BJ (cell line): ENCODE measurements around the gene NAV2. TPM values are rescaled to one million over a fixed set of nuclear protein-coding genes. Genes with fewer than 3 reads are reported as not detected.

Experiments used
- CTCF ChIA-PET: fragments of 350-600 bp; formaldehyde crosslinking; extraction: SDS; loops from one replicate; lab custom pipeline; 2021; ENCODE audit warnings: antibody characterized with exemption, inconsistent platforms; lab: Yijun Ruan, JAX
- POLR2A ChIA-PET: fragments of 300-600 bp; sonication (Branson Sonifier 250); formaldehyde crosslinking; extraction: SDS; loops from one replicate; lab custom pipeline; 2021; ENCODE audit warnings: antibody characterized with exemption; lab: Charles Lee
- DNase-seq: peaks from one replicate; pipeline ENCODE4 v3.0.0-alpha.2; 2011; ENCODE audit warnings: low read depth
- H3K27me3 ChIP-seq: 2 replicates; pipeline ENCODE4 v1.6.0; 2011; ENCODE audit warnings: low read length; ENCODE audit not compliant: control insufficient read depth, insufficient read depth
- H3K36me3 ChIP-seq: 2 replicates; pipeline ENCODE4 v1.5.1; 2011; ENCODE audit warnings: low read length; ENCODE audit not compliant: control insufficient read depth, insufficient read depth
- H3K4me3 ChIP-seq: 2 replicates; pipeline ENCODE4 v1.5.1; 2011; ENCODE audit warnings: low read depth, mild to moderate bottlenecking, control low read depth, low read length
- polyA minus RNA-seq: library from RNA; depleted of rRNA, polyadenylated mRNA; stranded (reverse); fragments of >200 nt; gene quantifications from 2 replicates; pipeline ENCODE4 v1.2.3, GENCODE V29; 2011; rRNA and poly(A)+ RNA removed
- polyA plus RNA-seq: library from polyadenylated mRNA; depleted of rRNA; stranded (reverse); fragments of >200 nt; gene quantifications from 2 replicates; pipeline ENCODE4 v1.2.3, GENCODE V29; 2011; rRNA removed
- TF ChIP-seq, protein P1 (sequence below): IDR thresholded peaks from 2 replicates; pipeline ENCODE4 v1.5.1; 2011; ENCODE audit warnings: low read depth, mild to moderate bottlenecking, control low read depth, inconsistent platforms, low read length, moderate library complexity; ENCODE audit not compliant: insufficient read depth

Gene NAV2, protein sequence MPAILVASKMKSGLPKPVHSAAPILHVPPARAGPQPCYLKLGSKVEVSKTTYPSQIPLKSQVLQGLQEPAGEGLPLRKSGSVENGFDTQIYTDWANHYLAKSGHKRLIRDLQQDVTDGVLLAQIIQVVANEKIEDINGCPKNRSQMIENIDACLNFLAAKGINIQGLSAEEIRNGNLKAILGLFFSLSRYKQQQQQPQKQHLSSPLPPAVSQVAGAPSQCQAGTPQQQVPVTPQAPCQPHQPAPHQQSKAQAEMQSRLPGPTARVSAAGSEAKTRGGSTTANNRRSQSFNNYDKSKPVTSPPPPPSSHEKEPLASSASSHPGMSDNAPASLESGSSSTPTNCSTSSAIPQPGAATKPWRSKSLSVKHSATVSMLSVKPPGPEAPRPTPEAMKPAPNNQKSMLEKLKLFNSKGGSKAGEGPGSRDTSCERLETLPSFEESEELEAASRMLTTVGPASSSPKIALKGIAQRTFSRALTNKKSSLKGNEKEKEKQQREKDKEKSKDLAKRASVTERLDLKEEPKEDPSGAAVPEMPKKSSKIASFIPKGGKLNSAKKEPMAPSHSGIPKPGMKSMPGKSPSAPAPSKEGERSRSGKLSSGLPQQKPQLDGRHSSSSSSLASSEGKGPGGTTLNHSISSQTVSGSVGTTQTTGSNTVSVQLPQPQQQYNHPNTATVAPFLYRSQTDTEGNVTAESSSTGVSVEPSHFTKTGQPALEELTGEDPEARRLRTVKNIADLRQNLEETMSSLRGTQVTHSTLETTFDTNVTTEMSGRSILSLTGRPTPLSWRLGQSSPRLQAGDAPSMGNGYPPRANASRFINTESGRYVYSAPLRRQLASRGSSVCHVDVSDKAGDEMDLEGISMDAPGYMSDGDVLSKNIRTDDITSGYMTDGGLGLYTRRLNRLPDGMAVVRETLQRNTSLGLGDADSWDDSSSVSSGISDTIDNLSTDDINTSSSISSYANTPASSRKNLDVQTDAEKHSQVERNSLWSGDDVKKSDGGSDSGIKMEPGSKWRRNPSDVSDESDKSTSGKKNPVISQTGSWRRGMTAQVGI (N-terminal part only)
- 3.8 and 6.1 TPM in 2 replicates for polyA plus RNA-seq
- polyA minus RNA-seq: 18.7 and 27.1 TPM in 2 replicates

DNA sequence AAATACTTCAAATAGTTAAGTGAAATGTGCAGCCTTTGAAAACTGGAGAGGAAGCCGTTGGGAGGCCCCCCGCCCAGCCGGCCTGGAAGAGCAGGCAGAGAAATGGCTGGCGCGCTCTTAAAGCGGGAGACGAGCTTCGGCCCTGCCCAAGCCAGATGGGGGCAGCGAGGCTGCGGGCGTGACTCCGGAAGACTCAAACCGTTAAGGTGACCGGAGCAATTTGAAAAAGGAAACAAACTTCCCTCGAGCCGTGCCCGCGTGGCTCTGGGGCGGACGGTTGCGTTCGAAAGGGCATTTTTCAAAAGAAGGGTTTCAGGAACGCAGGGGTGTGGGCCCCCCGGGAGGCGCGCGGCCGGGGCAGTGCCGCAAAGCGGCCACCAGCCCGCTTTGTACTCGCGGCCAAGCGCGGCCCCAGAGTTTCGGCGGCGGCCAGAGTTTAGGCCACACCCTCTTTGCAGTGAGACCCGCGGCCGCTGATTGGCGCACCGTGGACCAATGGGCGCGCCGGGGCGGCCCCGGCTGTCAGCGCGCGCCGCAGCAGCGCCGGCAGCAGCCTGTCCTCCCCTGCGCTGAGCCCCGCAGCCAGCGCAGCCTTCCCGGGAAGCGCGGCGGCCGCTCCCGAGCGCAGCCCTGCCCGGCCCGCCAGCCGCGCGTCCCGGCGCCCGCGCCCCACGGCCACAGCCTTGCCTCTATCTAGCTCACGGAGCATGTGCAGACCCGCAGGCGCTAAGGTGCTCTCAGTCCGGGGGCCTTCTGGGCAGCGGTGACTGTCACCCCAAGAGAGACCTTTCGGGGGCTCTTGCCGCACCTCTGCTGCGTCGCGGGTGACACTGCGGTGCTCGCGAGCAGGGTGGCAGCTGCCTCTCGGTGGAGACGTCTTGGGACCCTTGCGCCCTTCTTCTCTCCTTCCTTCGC is at the start of gene NAV2:
Gene NAV2 (plus strand): TSS at position 557 of the 915 bp plus-strand sequence. CDS start 859 bp downstream, outside the sequence.
- no peaks in the 10 kb centered on the region for H3K27me3 ChIP-seq
- peak within 1 kb of the TSS; percentile 78 for H3K4me3 ChIP-seq
- peak; percentile 59 for DNase-seq
- no peaks in the 10 kb centered on the region; the same call in 1 of the 2 replicates for H3K36me3 ChIP-seq
- ChIA-PET POLR2A (interaction anchor here (1.0 kb wide), 1 partner anchor 116 kb away, joined by 4 read pairs; no protein-coding TSS in a partner anchor), CTCF (interaction anchor here (1.0 to 2.0 kb wide), 5 partner anchors 11 to 149 kb away, joined by 3 to 8 read pairs (median 3); no protein-coding TSS in a partner anchor)
- TF ChIP-seq, protein P1, sequence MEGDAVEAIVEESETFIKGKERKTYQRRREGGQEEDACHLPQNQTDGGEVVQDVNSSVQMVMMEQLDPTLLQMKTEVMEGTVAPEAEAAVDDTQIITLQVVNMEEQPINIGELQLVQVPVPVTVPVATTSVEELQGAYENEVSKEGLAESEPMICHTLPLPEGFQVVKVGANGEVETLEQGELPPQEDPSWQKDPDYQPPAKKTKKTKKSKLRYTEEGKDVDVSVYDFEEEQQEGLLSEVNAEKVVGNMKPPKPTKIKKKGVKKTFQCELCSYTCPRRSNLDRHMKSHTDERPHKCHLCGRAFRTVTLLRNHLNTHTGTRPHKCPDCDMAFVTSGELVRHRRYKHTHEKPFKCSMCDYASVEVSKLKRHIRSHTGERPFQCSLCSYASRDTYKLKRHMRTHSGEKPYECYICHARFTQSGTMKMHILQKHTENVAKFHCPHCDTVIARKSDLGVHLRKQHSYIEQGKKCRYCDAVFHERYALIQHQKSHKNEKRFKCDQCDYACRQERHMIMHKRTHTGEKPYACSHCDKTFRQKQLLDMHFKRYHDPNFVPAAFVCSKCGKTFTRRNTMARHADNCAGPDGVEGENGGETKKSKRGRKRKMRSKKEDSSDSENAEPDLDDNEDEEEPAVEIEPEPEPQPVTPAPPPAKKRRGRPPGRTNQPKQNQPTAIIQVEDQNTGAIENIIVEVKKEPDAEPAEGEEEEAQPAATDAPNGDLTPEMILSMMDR: no peak

DNA sequence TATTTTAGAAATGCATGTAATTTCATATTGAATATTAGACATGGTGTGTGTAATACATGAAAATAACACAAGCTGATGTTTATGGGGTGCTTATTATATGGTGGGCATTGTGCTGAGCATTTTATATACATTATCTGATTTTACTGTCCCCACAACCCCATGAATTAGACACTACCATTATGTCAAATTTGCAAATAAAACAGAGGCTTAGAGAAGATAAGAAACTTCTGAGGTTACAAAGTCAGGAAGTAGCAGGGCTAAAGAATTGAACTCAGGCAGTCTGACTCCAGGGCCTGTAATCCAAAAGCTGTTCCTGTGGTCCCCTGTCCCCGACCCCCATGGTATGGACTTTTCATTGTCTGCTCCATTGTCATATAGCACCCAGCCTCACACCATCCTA is 49.4 kb upstream of the NAV2 start:
- no peaks in the 10 kb centered on the region for H3K27me3 ChIP-seq
- DNase-seq: no peak
- ChIA-PET CTCF (interaction anchor here (0.9 to 1.5 kb wide), 3 partner anchors 18 to 60 kb away, joined by 3 to 4 read pairs (median 3); no protein-coding TSS in a partner anchor), POLR2A (no interaction called here)
- no peaks in the 10 kb centered on the region for H3K36me3 ChIP-seq
- TF ChIP-seq, protein P1: no peak
- H3K4me3 ChIP-seq: no peak overlapping the region

DNA sequence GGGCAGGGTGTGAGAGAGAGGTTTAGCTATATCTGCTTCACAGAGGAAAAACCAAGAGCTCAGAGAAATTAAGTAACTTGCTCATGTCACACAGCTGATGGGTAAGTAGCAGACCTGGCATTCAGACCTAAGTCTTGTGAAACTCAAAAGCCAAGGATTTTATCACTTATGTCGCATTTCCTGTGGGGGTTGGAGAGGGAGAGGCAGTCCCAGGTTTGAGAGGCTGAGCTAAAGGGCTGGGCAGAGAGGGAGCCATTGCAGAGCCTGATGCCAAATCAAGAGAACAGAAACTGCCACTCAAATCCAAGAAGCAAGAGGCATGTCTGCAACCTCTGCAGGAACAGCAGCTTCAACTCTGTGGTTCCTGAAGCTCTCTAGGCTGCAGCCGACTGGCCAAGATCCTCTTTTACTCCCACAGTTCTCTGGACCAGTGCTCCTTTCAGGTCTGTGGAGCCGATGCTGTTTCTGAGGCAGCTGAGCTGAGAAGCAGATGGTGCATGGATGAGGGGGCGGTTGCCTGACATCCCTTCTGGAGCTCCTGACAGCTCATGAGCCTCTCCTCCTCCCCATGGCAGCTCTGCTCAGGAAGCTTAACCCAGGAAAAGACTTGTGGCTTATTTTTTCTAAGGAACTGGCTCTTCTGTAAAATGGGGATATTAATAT is 47.6 kb upstream of the NAV2 start:
- Histone ChIP-seq H3K27me3 (no peaks in the 10 kb centered on the region), H3K4me3 (no peak overlapping the region), H3K36me3 (no peaks in the 10 kb centered on the region)
- POLR2A ChIA-PET: no interaction called here
- CTCF ChIA-PET: interaction anchor here (0.8 to 2.1 kb wide), 7 partner anchors 12 to 108 kb away, joined by 3 to 7 read pairs (median 4); no protein-coding TSS in a partner anchor
- DNase-seq: no peak
- TF ChIP-seq, protein P1: no peak

DNA sequence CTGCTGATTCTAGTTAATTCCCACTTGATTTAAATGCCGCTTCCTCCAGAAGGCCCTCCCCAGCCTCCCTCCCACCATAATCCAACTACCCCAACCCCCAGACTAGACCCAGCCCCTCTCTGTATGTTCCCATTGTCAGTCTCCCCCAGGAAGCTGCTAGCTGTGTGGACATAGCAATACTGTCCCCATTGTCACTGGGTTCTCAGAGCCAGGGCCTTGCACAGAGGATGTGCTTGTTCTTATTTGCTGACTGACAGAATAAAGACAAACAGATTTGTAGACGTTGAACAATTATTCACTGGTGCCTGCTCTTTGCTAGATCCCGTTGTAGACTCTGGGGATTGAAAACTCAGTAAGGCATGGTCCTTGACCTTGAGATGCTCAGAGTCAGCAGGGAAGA is 45.7 kb upstream of the NAV2 start:
- CTCF ChIA-PET: no interaction called here
- POLR2A ChIA-PET: no interaction called here

More for the DNA sequence above, 45.7 kb upstream of the NAV2 start:
- no peaks in the 10 kb centered on the region for H3K27me3 ChIP-seq
- DNase-seq: no peak
- no peak overlapping the region for H3K4me3 ChIP-seq
- H3K36me3 ChIP-seq: no peaks in the 10 kb centered on the region
- TF ChIP-seq, protein P1: no peak
